HG03066 (cell line): ENCODE data around the gene FAM13A.
A peak's percentile ranks its signal among the peaks of the same experiment; 100 is the strongest.
"Not testable (repeated sequence)": the region's sequence is repeated elsewhere in the genome, so short reads cannot be mapped to it uniquely, and the experiment has no call there.

Source experiments
- ATAC-seq: cut with Tn5 transposase; IDR thresholded peaks from one replicate; pipeline ENCODE4 v1.9.1; 2021; ENCODE audit warnings: low read depth; ENCODE audit not compliant: unreplicated experiment

The FAM13A gene

GRCh38 chr4:88858752-88859151 lies 198.2 kb downstream of the FAM13A start:
- ATAC-seq: peak; percentile 93

- ATAC-seq: no peak
Observed at GRCh38 chr4:88857588-88857987, 199.4 kb downstream of the FAM13A start.

GRCh38 chr4:88854481-88854880 lies 202.5 kb downstream of the FAM13A start:
- ATAC-seq: no peak

- ATAC-seq: not testable (repeated sequence)
Observed at GRCh38 chr4:88853583-88853982, 203.4 kb downstream of the FAM13A start.

- ATAC-seq: no peak
Observed at GRCh38 chr4:88846206-88846790, 210.7 kb downstream of the FAM13A start.

- no peak for ATAC-seq
Observed at GRCh38 chr4:88843067-88843685, 213.8 kb downstream of the FAM13A start.

- ATAC-seq: no peak
Observed at GRCh38 chr4:88841635-88842034, 215.3 kb downstream of the FAM13A start.

GRCh38 chr4:88836216-88836615 lies 220.8 kb downstream of the FAM13A start:
- ATAC-seq: no peak

- ATAC-seq: no peak
Observed at GRCh38 chr4:88831031-88831430, 226.0 kb downstream of the FAM13A start.

- ATAC-seq: no peak
Observed at GRCh38 chr4:88830598-88830997, 226.4 kb downstream of the FAM13A start.

- ATAC-seq: no peak
Observed at GRCh38 chr4:88828842-88829571, 228.0 kb downstream of the FAM13A start.

- no peak for ATAC-seq
Observed at GRCh38 chr4:88827442-88827841, 229.5 kb downstream of the FAM13A start.

- no peak for ATAC-seq
Observed at GRCh38 chr4:88826771-88827170, 230.2 kb downstream of the FAM13A start.

- no peak for ATAC-seq
Observed at GRCh38 chr4:88825931-88826330, 231.1 kb downstream of the FAM13A start.

- peak; percentile 97 for ATAC-seq
Observed at GRCh38 chr4:88823058-88823919, 233.7 kb downstream of the FAM13A start.

- no peak for ATAC-seq
Observed at GRCh38 chr4:88822034-88822789, 234.8 kb downstream of the FAM13A start.

- ATAC-seq: no peak
Observed at GRCh38 chr4:88821522-88821921, 235.5 kb downstream of the FAM13A start.

- no peak for ATAC-seq
Observed at GRCh38 chr4:88820698-88821415, 236.1 kb downstream of the FAM13A start.

GRCh38 chr4:88819818-88820697 lies 236.9 kb downstream of the FAM13A start:
- no peak for ATAC-seq
